Superior temporal gyrus (tissue), 1 donor: ENCODE measurements around the gene RBP3.

Experiments used
- DNase-seq: peaks from one replicate; pipeline ENCODE4 v3.0.0-alpha.2; 2016; ENCODE audit errors: extremely low spot score

The RBP3 gene

GRCh38 chr10:47401210-47401609 lies 53.0 kb downstream of the RBP3 start:
- DNase-seq: no peak

GRCh38 chr10:47401874-47402640 lies 53.9 kb downstream of the RBP3 start:
- no peak for DNase-seq

- no peak for DNase-seq
These were observed 54.6 kb downstream of the RBP3 start for GRCh38 chr10:47402641-47403301.

- no peak for DNase-seq
These were observed 55.5 kb downstream of the RBP3 start for GRCh38 chr10:47403446-47404318.

- DNase-seq: no peak
These were observed 56.3 kb downstream of the RBP3 start for GRCh38 chr10:47404446-47404845.

DNA sequence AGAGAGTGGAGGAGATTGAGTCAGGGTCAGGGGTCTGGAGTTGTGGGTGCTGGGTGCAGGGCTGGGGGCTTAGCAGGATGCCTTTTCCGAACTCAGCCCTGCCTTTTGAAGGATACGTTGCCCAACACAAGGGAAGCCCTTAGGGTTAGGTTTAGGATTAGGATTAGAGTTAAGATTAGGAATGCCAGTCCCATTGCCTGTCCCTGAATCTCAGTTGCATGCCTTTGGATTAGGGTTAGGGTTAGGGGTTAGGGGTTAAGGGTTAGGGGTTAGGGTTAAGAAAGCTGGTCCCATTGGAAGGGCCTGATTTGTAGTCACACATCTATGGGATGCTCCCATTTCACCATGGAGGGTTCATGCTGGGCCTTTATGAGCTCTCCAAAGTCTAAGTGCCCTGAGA lies 56.8 kb downstream of the RBP3 start:
- no peak for DNase-seq

DNA sequence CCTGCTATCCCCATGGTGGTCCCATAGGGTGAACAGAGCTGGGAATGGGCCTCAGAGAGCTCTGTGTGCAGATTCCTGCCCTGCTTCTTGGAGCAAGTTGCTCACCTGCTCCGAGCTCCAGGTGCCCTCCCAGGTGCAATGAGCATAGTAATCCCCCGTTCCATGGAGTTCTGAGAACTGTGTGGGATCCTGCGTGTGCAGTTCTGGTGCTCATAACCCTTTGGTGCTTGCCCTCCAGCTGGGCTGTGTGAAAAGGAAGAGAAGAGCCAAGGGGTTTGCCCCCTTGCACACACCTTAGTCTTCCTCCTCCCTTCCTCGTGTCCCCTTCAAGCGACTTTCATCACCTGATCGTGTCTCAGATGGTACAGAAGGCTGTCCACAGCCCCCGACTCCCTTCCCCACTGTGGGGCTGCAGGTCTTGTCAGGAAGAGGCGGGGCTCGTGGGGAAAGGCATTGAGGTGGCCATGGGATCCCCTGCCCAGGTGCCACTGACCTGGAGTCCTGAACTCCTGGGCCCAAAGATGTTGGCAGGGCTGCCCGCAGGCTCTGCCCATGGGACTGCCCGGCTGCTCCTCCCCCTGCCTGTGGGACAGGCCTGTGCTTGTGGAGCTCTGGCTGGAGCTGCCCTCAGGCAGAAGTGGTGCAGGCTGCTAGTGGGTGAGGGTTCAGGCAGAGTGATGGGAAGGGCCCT lies 57.8 kb downstream of the RBP3 start:
- DNase-seq: no peak

GRCh38 chr10:47406548-47406869 lies 58.3 kb downstream of the RBP3 start:
- no peak for DNase-seq

DNA sequence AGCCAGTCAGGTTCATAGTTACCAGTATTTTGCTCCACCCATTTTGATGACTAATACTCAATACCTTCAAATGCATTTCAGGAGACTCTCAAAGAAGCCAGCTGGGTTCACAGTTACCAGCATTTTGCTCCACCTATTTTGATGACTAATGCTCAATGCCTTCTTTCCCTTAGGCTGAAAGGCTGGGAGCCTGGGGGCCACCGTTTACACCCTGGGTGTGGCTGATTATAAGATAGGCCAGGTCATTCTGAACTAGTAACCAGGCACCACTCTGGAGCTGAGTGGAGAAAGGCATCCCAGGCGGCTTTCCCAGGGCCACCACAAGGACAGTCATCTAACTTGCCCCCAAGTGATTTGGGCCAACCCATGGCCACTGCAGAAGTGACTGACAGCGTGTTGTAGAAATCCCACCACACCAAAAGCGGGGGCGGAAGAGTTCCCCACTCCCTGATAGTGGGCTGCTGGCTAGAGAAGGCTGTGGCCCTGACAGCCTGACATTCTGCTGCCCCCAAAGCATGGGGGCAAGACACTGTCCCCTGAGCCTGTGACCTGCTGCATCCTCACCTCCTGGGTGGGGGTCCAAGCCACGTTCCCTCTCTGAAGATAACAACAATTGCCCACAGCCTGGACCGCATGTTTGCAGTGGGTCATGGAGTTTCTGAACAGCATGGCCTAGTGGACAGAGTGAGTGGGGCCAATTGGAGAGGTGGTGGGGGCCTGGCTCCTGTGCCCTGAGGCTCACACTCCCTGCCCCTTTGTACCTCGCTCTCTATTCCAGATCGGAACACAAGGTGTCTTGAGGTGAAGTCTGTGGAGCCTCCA lies 58.9 kb downstream of the RBP3 start:
- no peak for DNase-seq
